Activated CD8-positive, alpha-beta memory T cell treated with anti-CD3 and anti-CD28 coated beads for 36 hours (primary cell): ENCODE data around the gene CHRNA4. TPM values are rescaled to one million over a fixed set of nuclear protein-coding genes. Genes with fewer than 3 reads are reported as not detected.

ENCODE experiments used
- CTCF ChIA-PET: fragments of 350-600 bp; sonication (Branson Sonifier 250); formaldehyde crosslinking; loops from one replicate; lab custom pipeline; 2021; ENCODE audit warnings: antibody characterized with exemption; lab: Charles Lee
- POLR2A ChIA-PET: fragments of 350-600 bp; sonication (Branson Sonifier 250); formaldehyde crosslinking; loops from one replicate; lab custom pipeline; 2021; ENCODE audit warnings: antibody characterized with exemption; lab: Charles Lee
- total RNA-seq, 2 experiments: library from RNA; stranded (reverse); gene quantifications; one replicate each; pipeline ENCODE4 v1.2.3, GENCODE V29; 2021

Gene CHRNA4
- total RNA-seq, 2 experiments from 2014 or later, result not detected

DNA sequence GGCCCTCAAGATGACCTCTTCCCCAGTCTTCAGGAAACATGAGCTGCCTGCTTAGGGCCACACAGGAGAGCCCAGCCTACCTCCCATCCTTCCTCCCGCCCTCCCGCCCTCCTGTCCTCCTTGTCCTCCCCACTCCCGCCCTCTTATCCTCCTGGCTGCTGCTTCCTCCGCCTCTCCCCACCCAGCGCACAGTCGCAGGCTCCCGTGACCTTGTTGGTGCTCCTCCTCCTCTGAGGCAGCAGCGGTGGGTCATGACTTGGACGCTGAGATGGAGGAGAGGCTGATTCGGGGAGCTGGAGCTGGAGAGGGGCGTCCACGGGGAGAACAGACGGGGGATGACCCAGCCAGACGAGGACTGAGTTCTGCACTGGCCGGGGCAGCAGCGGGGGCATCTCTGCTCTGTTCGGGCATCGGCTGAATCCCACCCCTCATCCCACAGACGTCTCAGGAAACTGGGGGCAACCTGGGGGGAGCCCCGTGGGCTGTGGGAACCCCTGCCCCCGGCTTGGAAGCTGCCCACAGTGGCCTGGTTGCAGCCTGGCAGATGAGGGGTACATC, 32.4 kb downstream of the CHRNA4 start:
- ChIA-PET POLR2A (no interaction called here), CTCF (no interaction called here)

DNA sequence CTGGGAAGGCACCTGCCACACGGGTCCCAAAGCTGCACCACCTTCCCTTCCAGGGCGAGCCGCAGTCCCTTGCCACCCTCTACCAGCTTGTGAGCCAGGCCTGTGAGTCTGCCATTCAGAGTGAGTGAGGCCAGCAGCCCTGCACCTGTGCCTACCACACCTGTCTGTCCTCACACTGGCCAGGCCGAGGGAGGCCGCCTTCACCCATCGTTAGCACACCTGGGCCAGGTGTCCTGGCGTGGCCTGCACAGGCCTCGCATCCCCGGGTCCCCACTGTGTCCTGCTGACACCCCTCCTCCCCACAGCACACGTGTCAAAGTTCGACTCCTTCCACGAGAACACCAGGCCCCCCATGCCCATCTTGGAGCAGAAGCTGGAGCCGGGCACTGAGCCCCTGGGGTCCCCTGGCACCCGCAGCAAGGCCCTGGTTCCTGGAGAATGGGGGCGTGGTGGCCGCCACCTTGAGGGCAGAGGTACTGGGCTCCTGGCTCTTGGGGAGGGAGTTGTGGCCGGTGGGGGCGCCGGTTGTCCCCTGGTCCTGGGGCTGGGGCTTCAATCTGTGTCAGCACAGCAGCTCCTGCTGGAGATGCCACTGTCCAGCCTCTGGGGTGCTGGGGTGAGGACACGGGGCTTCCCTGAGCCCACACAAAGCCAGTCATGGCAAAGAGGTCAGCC, 33.0 kb downstream of the CHRNA4 start:
- POLR2A ChIA-PET, result no interaction called here
- CTCF ChIA-PET, result no interaction called here

DNA sequence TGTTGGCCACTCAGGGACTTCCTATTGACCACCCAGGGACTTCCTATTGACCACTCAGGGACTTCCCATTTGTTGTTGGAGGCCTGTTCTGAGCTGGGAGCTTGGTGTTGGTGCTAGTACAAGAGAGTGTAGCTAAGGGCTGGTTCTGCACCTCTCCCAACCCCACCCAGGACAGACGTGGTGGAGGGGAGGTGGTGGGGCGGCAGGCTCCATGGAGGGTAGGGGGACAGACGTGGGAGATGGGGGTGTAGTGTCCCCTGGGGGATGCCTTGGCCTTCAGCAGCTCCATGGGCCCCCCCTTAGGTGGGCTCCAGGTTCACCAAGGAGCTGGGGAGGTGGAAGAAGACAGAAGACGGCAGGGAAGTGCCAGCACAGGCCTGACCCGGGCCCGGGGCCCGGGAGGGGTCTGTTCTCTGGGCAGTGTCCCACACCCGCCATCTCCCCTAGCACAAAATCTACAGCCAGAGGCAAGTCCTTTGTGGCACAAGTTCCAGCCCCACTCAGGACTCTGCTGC, 33.9 kb downstream of the CHRNA4 start:
- ChIA-PET POLR2A (no interaction called here), CTCF (no interaction called here)

- CTCF ChIA-PET, result no interaction called here
- POLR2A ChIA-PET, result no interaction called here
These were observed 34.6 kb downstream of the CHRNA4 start for GRCh38 chr20:63326314-63327230.

DNA sequence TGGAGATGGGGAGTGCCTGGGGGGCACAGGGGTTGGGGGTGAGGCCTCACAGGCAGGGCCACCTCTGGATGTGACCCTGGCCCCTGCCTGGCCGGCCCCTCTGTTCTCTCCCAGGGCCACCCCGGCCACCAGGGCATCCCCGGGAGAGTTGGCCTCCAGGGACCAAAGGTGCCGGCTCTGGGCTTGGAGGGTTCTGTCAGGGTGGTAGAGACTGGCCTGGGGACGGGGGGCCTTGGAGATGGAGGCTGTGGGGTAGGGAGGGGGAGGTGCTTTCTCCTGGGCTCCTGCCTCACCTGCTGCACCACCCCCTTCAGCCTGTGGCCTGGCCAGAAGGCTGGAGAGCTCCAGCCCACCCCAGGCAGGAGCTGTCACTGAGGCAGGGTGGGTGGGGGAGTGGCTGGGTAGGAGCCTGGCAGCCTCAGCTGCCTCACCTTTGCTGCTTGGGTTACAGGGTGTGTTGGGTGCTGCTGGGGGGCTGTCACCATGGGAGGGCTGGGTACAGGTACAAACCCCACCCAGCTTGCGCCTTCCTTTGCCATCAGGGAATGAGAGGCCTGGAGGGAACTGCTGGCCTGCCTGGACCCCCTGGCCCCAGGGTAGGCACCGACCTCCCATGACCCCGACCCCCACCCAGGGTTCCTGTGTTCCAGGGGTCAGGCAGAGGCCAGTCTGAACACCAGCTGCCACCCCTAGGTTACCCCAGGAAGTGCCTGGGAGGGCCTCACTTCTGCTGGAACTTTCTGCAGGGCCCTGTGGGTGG, 35.4 kb downstream of the CHRNA4 start:
- CTCF ChIA-PET, result no interaction called here
- POLR2A ChIA-PET, result no interaction called here

DNA sequence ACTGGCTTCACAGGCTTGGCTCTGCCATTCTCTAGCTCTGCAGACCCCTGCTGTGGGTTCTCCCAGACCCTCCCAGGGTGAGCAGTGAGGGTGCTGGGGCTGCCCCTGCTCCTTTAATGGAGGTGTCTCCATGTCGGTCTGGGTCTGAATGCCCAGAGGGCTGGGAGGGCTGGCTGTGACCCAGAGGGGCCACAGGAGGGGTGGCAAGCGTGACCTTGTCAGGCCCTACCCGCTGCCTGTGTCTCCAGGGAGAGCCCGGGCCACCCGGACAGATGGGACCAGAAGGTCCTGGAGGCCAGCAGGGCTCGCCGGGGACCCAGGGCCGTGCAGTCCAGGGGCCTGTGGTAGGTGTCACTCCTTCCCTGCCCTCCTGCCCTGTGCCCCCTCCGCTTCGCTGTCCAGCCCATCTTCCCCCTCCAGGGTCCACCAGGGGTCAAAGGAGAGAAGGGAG, 36.1 kb downstream of the CHRNA4 start:
- ChIA-PET POLR2A (no interaction called here), CTCF (no interaction called here)

DNA sequence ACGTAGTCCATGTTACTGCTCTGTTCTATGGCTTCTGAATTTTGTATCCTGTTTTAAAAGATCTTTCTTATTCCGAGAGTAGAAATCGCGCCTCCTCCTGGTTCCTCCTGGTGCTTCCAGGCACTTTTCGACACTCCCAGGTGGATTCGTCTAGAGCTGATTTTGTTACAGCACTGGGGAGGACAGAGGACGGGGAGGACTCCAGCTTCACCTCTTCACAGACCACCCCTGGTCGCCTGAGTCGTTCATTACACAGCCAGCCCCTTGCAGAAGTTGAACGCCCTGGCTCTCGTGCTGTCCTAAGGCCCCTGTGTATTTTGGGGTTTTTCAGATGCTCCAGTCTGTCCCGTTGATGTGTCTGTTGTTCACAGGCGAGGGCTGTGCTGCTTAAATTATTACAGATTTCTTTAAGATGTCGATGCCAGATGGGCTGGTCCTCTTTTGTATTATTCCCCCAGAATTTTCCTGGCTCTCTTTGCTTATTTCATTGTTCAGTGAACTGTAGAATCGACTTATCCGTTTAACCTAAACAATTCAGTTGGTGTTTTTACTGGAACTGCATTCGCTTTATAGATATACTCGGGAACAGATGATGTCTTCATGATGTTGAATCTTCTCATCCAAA, 37.7 kb downstream of the CHRNA4 start:
- CTCF ChIA-PET, result no interaction called here
- POLR2A ChIA-PET, result no interaction called here

DNA sequence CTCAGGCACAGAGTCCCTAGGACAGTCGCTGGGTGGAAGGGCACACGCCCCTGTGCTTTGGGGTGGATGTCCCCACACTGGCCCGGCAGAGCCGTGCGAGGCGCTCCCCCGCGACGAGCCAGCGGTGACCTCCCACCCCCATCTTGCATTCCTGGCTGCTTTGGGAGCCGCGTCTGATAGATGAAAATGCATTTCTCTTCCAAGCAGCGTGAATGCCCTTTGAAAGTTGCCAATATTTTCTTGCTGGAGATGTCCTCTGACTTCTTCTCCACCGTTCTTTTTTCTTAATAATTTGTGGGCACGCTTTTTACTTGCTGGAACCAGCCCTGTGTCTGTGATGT, 38.2 kb downstream of the CHRNA4 start:
- CTCF ChIA-PET, result no interaction called here
- POLR2A ChIA-PET, result no interaction called here

DNA sequence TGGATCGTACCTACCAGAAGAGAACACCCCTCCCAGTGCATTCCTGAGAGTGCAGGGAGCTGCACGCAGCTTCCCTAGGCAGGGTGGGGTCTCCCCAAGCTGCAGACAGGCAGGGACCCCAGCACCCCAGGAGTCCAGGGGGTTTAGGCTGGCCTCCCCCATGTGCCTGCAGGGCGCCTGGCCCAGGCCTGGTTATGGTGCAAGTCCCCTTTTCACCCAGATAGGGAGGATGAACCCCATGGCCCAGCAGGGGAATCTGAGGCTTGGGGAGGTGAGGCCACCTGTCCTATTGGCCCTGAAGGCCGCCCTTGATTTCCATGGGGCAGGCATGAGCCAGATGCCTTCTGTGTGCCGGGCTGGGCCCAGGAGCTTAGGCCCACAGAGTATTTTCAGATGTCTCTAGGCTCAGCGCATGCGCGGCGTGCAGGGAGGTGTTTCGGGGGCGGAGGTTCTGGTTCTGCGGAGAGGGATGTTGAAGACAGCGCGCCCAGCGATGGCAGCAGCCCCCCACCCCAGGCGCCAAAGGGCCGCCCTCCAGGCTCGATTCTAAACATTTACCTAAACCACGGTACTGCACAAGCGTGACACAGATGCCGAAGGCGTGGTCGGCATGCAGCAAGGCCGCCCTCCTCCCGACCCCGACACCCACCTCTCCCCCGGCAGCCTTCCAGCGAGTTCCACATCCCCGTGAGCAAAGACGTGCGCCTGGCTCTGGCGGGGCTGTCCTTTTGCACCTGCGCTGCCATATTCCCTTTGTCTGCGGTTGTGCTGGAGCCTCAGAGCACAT, 38.8 kb downstream of the CHRNA4 start:
- POLR2A ChIA-PET, result no interaction called here
- CTCF ChIA-PET, result no interaction called here

DNA sequence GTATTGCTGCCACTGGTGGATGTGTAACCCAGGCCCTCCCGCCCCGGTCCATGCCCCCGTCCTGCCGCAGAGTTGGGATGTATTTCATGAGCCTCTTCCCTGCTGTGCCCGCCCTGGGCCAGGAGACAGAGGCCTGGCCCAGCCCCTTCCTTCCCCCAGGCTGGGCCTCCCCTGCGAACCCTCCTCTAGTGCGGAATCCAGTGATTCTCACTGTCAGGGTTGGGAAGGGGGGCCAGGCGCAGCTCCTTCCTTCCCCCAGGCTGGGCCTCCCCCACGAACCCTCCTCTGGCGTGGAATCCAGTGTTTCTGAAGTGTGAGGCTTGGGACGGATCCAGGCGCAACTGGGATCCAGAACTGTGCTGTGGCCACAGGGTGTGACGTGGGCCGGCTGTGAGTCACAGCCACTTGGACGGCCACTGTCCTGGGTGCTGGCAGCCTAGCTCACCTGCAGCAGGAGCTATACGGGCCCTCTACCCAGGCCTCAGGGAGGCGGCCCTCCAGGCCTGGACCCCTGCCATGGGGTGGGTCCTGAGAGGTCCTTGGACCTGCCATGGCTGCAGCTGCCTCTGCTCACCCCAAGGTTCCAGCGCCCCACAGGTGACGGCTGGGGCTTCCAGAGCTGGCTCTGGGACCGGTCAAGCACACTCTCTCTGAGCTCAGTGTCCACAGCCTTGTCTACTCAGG, 39.9 kb downstream of the CHRNA4 start:
- ChIA-PET CTCF (no interaction called here), POLR2A (no interaction called here)

DNA sequence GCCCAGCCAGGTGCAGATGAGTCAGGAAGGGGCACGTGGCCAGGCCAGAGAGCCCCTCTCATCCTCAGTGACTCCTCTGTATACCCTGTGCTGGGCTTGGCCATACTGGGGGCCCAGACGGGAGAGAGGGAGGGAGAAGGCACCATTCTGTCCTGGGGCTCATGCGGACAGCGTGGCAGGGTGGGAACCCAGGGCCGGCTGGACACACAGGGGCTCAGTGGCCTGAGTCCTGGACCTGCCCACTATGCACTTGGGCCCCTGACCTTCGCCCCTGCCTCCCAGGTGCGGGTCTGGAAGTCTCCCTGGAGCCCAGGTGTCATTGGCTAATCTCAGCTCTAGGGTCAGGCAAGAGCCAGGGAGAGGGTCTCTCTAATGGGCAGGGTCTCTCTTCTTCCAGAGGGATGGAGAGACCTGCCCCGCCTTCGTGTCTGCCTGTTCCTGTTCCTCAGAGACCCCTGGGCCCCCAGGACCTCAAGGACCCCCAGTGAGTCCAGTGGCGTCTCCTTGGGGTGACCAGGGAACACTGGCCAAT, 40.5 kb downstream of the CHRNA4 start:
- ChIA-PET POLR2A (no interaction called here), CTCF (no interaction called here)

GRCh38 chr20:63320041-63320511, 41.1 kb downstream of the CHRNA4 start:
- CTCF ChIA-PET, result no interaction called here
- POLR2A ChIA-PET, result no interaction called here

- ChIA-PET CTCF (no interaction called here), POLR2A (no interaction called here)
These were observed 41.7 kb downstream of the CHRNA4 start for GRCh38 chr20:63319164-63320040.

GRCh38 chr20:63318391-63319163, 42.6 kb downstream of the CHRNA4 start:
- POLR2A ChIA-PET, result no interaction called here
- CTCF ChIA-PET, result no interaction called here

GRCh38 chr20:63317601-63318291, 43.4 kb downstream of the CHRNA4 start:
- POLR2A ChIA-PET, result no interaction called here

More at GRCh38 chr20:63317601-63318291, 43.4 kb downstream of the CHRNA4 start:
- CTCF ChIA-PET, result no interaction called here
